ENCODE measurements around the gene USP54. TPM values are rescaled to one million over a fixed set of nuclear protein-coding genes. Genes with fewer than 3 reads are reported as not detected.

USP54 gene
- total RNA-seq, 1 experiment from 2014 or later = 45.8 TPM

GRCh38 chr10:73460897-73461296 is 130.2 kb downstream of the USP54 start:
- no peak overlapping the region for H3K4me3 Mint-ChIP-seq (ENCODE audit: unreplicated experiment)
- peaks cover 11% of the 10 kb centered on the region for H3K36me3 Mint-ChIP-seq (ENCODE audit: insufficient read depth, unreplicated experiment)
- H3K36me3 ChIP-seq (ENCODE audit: control insufficient read depth, insufficient read depth, low read length) = no peaks in the 10 kb centered on the region; the same call in 1 of the 2 replicates
- H3K4me3 ChIP-seq (ENCODE audit: low read depth, low read length) = no peak overlapping the region
- H3K27me3 ChIP-seq (replicated peaks; ENCODE audit: control insufficient read depth, insufficient read depth, low read length) = no peaks in the 10 kb centered on the region
- no peak for TF ChIP-seq CTCF (IDR thresholded peaks at IDR 0.05; ENCODE audit: insufficient read depth in 1 of 2, low read depth in 1 of 2, low read length in 1 of 2, severe bottlenecking in 1 of 2, unreplicated experiment in 1 of 2)
- H3K27ac Mint-ChIP-seq (ENCODE audit: unreplicated experiment) = no peak overlapping the region
- no peaks in the 10 kb centered on the region for H3K9me3 ChIP-seq
- no peaks in the 10 kb centered on the region for H3K9me3 Mint-ChIP-seq (ENCODE audit: unreplicated experiment)
- POLR2A ChIA-PET = interaction anchor here (0.6 kb wide), 1 partner anchor 213 kb away, joined by 3 read pairs; no protein-coding TSS in a partner anchor
- intact Hi-C loops (cut with micrococcal nuclease; ENCODE audit: unreplicated experiment) = no loop called here
- no peaks in the 10 kb centered on the region for H3K4me1 ChIP-seq
- no TSS peak for BruUV-seq (replicated peaks)
- CTCF ChIA-PET = no interaction called here
- no peak for DNase-seq
- no peaks in the 10 kb centered on the region for H3K27me3 Mint-ChIP-seq (ENCODE audit: insufficient read depth, unreplicated experiment)
- H3K4me1 Mint-ChIP-seq (ENCODE audit: low read depth, unreplicated experiment) = no peaks in the 10 kb centered on the region

GRCh38 chr10:73459683-73460314 is 131.3 kb downstream of the USP54 start:
- CTCF ChIA-PET = interaction anchor here (0.6 kb wide), 1 partner anchor 84 kb away, joined by 3 read pairs; no protein-coding TSS in a partner anchor
- no peaks in the 10 kb centered on the region for H3K4me1 ChIP-seq
- no peaks in the 10 kb centered on the region for H3K4me1 Mint-ChIP-seq (ENCODE audit: low read depth, unreplicated experiment)
- no peak overlapping the region for H3K4me3 ChIP-seq (ENCODE audit: low read depth, low read length)
- intact Hi-C loops (cut with micrococcal nuclease; ENCODE audit: unreplicated experiment) = no loop called here
- no peaks in the 10 kb centered on the region for H3K9me3 Mint-ChIP-seq (ENCODE audit: unreplicated experiment)
- H3K27ac Mint-ChIP-seq (ENCODE audit: unreplicated experiment) = no peak overlapping the region
- peaks cover 11% of the 10 kb centered on the region for H3K36me3 Mint-ChIP-seq (ENCODE audit: insufficient read depth, unreplicated experiment)
- H3K27me3 ChIP-seq (replicated peaks; ENCODE audit: control insufficient read depth, insufficient read depth, low read length) = no peaks in the 10 kb centered on the region
- no TSS peak for BruUV-seq (replicated peaks)
- POLR2A ChIA-PET = no interaction called here
- H3K4me3 Mint-ChIP-seq (ENCODE audit: unreplicated experiment) = no peak overlapping the region
- no peak for TF ChIP-seq CTCF (IDR thresholded peaks at IDR 0.05; ENCODE audit: insufficient read depth in 1 of 2, low read depth in 1 of 2, low read length in 1 of 2, severe bottlenecking in 1 of 2, unreplicated experiment in 1 of 2)
- no peaks in the 10 kb centered on the region for H3K9me3 ChIP-seq
- DNase-seq = no peak
- no peaks in the 10 kb centered on the region; the same call in 1 of the 2 replicates for H3K36me3 ChIP-seq (ENCODE audit: control insufficient read depth, insufficient read depth, low read length)
- H3K27me3 Mint-ChIP-seq (ENCODE audit: insufficient read depth, unreplicated experiment) = no peaks in the 10 kb centered on the region

- Mint-ChIP-seq H3K36me3 (ENCODE audit: insufficient read depth, unreplicated experiment) (peaks cover 8% of the 10 kb centered on the region), H3K27me3 (ENCODE audit: insufficient read depth, unreplicated experiment) (no peaks in the 10 kb centered on the region), H3K9me3 (ENCODE audit: unreplicated experiment) (no peaks in the 10 kb centered on the region), H3K4me1 (ENCODE audit: low read depth, unreplicated experiment) (no peaks in the 10 kb centered on the region), H3K4me3 (ENCODE audit: unreplicated experiment) (no peak overlapping the region), H3K27ac (ENCODE audit: unreplicated experiment) (no peak overlapping the region)
- no peak overlapping the region for H3K4me3 ChIP-seq (ENCODE audit: low read depth, low read length)
- DNase-seq = no peak
- intact Hi-C loops (cut with micrococcal nuclease; ENCODE audit: unreplicated experiment) = no loop called here
- CTCF ChIA-PET = interaction anchor here (0.8 kb wide), 1 partner anchor 145 kb away, joined by 3 read pairs; no protein-coding TSS in a partner anchor
- H3K9me3 ChIP-seq = no peaks in the 10 kb centered on the region
- no peak for TF ChIP-seq CTCF (IDR thresholded peaks at IDR 0.05; ENCODE audit: insufficient read depth in 1 of 2, low read depth in 1 of 2, low read length in 1 of 2, severe bottlenecking in 1 of 2, unreplicated experiment in 1 of 2)
- H3K4me1 ChIP-seq = no peaks in the 10 kb centered on the region
- H3K36me3 ChIP-seq (ENCODE audit: control insufficient read depth, insufficient read depth, low read length) = no peaks in the 10 kb centered on the region; the same call in 1 of the 2 replicates
- BruUV-seq (replicated peaks) = no TSS peak
- no peaks in the 10 kb centered on the region for H3K27me3 ChIP-seq (replicated peaks; ENCODE audit: control insufficient read depth, insufficient read depth, low read length)
- POLR2A ChIA-PET = no interaction called here
These were observed 134.8 kb downstream of the USP54 start for GRCh38 chr10:73456187-73456890.

Data from Caco-2 (cell line).